Prostate gland (tissue), 2 donors: ENCODE data around the gene UPF2.

ENCODE experiments used
- CTCF ChIP-seq, 4 experiments: fragments of 200-600 bp in 2 of 4; fragments of 450-650 bp in 2 of 4; sonication (generic) in 2 of 4; IDR thresholded peaks; 1 replicate in 3 of 4; 2 replicates in 1 of 4; pipeline ENCODE4 v1.5.1; 2016 to 2019; ENCODE audit warnings: antibody characterized with exemption in 4 of 4, mild to moderate bottlenecking in 2 of 4, moderate library complexity in 2 of 4
- POLR2A ChIP-seq: fragments of 450-650 bp; IDR thresholded peaks from one replicate; pipeline ENCODE4 v1.6.1; 2016; ENCODE audit warnings: antibody characterized with exemption, mild to moderate bottlenecking
- POLR2AphosphoS5 ChIP-seq: sonication (generic); formaldehyde crosslinking; IDR thresholded peaks from one replicate; pipeline ENCODE4 v1.6.1; 2017; ENCODE audit warnings: antibody characterized with exemption

- TF ChIP-seq CTCF (IDR thresholded peaks at IDR 0.05) (no peak), POLR2AphosphoS5 (no peak), POLR2A (no peak)
These were observed 106.0 kb downstream of the UPF2 start for GRCh38 chr10:11936389-11937152.
